Nucleus accumbens (tissue), 56 donors: ENCODE data around the gene VWA8.
"Not testable (repeated sequence)": the region's sequence is repeated elsewhere in the genome, so short reads cannot be mapped to it uniquely, and the experiment has no call there.

Experiments used
- DNase-seq, 56 donors: peaks; one replicate each; lab custom pipeline; 2025; lab: John Stamatoyannopoulos, UW

The VWA8 gene

DNA sequence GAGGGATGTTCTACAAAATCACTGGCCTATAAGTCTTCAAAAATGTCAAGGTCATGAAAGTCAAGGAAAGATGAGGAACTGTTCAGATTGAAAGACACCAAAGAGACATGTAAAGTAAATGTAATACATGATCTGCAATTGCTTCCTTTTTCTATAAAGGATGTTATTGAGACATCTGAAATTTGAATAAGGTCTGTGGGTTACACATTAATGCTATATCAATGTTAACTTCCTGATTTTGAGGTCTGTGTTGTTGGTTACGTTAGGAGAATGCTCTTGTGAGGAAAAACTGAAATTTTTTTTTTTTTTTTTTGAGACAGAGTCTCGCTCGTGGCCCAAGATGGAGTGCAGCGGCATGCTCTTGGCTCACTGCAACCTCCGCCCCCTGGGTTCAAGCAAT lies 306.1 kb downstream of the VWA8 start:
- DNase-seq, result no peak

DNA sequence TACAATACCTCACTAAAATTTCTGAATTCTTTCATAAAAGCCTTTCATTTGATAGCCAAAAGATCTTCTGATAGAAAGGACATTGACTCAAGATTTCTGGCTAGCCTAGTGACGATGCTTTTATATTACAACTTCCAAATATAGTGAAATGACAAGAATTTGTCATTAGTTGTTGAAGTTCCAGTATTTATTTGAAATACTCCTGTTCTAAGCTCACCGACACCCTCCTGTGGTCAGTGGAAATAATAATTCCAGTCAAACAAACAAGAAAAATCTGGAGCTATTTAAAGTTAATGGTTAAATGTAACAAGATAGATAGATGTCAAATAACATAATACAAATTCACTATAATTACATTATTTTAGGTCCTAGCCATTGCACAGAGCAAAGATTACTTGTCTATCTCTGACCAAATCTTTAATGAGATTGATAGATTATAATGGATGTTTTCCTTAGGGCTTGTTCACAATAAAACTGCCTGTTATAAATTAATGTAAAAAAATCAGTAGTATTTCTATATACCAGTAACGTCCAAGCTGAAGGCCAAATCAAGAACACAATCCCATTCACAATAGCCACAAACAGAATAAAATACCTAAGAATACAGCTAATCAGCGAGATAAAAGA lies 308.1 kb downstream of the VWA8 start:
- DNase-seq, result peak in 12 of 56 donors; percentile 2 to 68 (median 14)

DNA sequence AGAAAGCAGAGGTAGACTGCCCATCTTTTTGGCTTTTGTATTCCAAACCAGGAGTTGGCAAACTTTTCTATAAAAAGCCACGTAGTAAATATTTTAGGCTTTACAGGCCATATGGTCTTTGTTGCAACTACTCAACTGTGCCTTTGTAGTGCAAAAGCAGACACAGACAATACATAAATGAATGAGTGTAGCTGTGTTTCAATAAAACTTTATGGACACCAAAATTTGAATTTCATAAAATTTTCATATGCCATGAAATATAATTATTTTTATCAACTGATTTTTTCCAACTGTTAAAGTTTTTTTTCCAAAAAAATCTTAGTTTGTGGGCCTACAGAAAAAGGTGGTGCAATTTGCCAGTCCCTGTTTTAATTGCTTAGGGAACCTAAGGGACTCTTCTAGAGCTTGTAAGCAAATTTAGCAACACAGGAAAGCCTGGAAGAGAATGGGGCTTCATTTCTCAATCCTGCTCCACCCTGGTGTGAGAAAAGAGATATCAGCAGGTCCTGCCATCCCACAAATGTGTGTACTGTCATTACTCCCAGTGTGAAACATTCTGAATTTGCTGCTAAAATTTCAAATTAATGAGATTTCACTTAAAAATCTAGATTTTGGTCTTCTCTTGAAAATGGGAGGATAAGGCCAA lies 309.4 kb downstream of the VWA8 start:
- no peak for DNase-seq

DNA sequence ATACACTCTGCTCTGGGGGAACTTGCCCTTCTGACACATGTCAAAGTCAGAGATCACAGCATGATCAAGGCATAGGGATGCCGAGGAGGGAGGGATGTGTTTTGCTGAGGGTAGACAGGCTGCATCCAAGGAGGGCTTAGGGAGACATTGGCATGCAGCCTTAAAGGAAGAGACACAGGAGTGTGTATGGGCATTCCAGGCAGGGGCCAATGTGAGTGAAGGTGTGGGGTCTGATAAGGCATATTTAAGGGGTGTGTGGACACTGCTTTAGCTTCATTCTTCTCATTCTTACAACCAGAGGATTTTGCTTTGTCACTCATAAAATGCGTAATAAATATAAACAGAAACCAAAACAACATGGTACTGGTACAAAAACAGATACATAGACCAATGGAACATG lies 310.2 kb downstream of the VWA8 start:
- no peak for DNase-seq

DNA sequence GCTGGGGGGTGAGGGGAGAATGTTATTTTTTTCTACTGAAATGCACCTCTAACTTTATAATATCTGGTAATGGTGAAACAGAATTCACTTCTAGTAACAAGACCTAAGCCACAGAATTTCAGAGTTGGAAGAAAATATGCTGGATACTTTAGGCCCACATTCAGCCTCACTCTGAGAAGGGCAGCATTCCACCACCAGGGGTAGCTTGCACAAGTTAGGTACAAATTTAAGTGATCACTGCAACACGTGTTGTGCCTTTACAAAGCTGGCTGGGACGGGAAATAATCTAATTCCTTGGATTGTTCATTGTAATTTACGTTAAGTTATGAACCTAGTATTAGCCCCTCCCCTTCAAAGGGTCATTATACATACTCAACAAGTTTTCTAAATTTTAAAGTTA lies 311.2 kb downstream of the VWA8 start:
- DNase-seq, result no peak

DNA sequence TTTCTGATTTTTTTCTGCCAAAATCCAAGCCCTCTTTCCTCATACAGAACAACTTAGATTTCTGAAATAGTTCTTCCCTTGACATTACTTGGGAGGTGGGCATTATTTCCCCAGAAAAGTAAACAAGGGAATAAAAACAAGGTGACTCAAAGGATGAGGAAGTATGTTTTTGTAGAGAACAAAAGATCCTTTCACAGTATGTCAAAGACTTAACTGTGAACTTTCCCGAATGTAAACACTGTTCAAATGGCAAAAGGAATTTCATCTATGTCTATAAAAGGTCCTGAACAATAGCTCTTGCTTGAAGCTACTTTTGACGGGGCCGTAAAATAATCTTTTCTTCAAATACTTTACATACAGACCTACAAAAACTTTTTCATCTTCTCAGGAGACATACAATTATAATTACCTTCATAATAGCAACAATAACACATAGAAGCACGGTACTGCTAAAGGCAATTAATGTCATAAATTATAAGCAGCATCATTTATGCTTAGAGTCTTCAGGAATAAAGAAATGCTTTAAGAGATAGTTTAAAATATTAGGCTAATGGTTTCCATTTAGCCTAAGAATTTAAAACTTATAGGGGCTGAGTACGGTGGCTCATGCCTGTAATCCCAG lies 312.5 kb downstream of the VWA8 start:
- DNase-seq, result no peak

DNA sequence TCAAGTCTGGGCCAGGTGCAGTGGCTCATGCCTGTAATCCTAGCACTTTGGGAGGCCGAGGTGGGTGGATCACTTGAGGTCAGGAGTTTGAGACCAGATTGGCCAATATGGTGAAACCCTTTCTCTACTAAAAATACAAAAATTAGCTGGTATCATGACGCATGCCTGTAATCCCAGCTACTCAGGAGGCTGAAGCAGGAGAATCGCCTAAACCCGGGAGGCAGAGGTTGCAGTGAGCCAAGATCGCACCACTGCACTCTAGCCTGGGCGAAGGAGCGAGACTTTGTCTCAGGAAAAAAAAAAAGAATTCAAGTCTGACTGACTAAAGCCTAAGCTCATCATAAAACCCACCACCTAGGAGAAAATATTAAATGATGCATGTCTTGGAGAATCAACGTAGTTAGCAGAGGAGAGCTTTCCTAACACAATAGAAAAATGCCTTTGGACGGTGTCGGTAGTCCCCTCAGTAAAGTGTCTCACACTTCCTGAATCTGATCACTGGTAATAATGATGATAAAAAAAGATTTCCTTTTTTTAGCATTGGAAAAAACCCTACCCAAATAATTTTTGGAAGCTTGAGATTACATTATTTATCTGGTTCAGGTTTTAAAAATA lies 313.1 kb downstream of the VWA8 start:
- DNase-seq, result not testable (repeated sequence)

DNA sequence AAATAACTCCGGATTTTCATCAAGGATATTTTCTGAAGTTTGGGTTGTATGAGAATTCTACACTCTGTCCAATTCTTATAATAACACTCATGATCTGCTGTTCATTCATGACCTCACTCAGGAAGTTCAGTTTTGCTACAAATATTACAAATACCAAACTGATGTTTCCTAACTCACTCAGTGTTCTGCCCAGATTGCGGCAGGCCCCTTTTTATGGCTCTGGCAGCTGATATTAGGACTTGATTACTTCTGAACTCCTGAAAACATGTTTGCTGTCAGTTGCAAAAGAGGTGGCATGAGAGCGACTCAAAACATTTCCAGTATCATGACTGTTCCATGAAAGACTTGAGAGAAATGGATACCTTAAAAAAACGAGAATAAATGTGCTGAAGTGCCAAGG lies 315.6 kb downstream of the VWA8 start:
- DNase-seq, result no peak

DNA sequence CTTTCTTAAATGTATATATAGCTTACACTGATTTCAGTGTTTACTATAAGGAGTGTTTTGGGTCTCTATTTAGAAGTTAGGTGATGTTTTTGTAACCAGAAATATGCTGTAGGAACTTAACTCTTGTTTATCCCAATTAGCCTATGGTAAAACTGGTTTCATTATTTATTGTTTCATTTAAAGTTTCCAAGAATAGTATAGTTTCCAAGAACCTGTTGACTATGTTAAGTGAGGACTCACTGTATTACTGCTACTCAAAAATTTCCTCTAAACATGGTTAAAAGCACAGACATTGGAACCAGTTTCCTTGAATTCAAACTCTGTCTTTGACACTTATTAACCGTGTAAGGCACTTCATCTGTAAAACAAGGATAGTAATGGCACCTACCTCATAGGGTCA lies 316.2 kb downstream of the VWA8 start:
- no peak for DNase-seq

DNA sequence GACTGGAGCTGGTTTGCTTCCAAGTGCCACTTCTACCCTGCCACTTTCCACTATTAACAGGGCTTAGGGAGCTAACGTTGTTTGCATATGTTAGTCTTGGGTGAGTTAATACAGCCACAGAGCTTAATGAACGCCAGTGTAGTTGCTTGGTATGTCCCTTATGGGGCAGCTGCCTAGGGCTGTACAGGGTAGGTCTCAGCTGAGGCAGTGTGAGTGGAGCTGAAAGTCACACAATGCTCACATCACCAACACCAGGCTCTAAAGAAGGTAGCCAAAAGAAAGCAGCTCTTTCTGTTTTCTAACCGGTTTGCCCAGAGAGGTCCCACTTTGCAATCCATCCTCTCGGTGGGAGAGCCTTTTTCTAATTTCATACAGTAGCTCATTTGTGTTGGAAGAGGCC lies 317.4 kb downstream of the VWA8 start:
- no peak for DNase-seq

DNA sequence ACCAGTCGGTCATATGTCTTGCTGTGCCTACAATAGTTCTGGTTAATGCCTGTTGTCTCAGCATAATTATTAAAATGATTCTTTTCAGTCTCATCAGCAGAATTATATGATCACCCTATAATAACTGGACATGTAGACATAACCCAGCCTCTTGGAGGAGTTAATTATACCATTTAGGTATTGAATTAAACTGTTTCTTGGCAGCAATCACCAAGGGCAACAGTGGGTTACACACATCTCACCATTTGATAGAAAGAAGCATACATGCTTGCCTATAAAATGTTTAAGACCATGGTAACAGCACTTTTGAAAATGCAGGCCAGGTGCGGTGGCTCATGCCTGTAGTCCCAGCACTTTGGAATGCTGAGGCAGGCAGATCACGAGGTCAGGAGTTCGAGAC lies 318.9 kb downstream of the VWA8 start:
- no peak for DNase-seq

DNA sequence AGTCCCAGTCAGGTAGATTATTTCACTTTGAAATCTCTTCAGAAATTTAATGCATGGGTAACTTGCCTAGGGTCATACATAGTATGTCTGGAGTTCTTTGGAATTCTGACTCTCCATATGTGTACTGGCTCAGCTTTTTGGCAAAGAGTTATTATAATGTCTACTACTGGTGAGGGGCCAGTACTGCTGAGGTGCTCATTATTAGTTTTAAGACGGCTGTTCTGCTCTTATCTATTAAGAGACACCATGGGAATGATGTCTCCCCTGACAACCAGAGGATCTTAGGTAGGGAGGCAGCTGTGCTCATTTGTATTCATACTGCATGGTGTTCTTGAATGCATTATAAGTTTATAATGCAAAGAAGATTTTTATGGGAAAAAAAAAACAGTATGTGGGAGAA lies 319.5 kb downstream of the VWA8 start:
- DNase-seq, result no peak

DNA sequence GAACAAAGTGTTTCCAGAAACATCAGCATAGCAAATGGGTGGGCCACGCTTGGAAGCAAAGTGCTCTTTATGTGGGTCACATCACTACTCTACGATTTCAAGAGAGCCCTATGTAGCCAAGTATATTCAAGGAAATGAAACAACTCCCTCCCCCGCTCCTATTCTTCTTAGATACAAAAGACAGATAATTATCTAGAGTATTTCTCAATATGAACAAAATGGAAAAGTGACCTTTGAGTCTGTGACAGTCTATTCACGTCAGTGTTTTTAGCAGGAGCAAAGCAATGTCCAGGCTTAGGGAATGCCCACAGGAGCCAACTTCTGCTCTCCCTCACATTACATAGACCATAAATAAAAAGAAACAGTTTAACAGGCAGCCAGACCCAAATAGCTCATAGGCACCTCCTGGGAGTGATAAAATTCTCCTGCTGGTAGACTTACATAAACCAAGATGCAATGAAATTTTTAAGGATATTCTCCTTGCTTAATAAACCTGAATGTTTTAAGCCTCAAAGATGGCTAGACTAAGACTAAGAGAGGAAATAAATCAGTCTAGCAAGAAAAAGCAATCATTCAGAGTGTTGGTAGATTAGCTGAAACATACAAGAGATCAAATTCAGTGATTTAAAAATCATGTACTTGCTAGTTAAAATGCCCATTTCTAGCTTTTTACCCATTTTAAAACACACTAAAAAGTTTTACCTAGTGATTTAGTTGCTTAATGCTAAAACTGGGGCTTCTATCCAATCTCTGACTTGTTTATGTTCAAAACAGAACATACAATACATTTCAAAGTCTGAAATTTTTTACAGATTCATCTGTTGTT lies 320.7 kb downstream of the VWA8 start:
- DNase-seq, result no peak

DNA sequence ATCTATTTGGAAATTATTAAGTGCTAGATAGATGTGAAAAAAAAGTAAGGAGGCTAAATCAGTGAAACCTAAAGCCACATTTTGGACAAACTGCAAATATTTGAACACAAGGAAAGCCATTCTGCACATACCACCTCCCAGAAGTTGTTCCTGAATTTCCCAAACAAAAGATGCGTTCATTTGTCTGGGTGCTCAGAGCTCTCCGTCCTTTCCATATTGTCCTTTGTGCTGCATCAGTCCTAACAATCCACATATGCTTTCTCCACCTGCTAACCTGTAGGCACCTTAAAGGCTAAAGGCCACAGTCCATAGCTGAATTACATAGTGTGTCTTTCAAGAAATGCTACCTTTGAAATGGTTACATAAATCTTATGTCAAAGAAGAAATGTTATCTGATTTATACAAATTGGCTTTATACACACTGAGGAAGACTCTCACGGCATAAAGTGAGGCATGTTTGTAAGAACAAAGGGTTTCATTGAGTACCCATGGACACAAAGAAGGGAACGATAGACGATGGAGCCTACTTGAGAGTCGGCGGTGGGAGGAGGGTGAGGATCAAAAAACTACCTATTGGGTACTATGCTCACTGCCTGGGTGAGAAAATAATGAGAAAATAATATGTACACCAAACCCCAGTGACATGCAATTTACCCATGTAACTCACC lies 321.5 kb downstream of the VWA8 start:
- DNase-seq, result no peak

DNA sequence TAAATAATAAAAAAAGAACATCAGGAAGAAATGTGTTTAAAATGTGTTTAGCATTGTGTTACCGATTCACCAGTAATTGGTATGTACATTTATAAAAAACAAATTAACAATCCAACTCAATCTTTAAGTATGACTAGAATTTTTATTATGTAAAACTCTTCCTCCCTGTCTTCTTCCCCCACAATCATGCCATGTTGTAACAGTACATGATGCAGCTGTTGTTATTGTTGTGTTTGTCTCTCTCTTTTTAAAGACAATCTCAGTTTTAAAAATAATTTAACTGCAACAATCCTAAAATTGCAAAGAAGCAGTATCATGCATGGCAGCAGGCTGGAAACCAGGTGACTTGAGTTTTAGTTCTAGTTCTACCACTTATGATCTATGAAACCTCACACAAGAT lies 323.3 kb downstream of the VWA8 start:
- no peak for DNase-seq

DNA sequence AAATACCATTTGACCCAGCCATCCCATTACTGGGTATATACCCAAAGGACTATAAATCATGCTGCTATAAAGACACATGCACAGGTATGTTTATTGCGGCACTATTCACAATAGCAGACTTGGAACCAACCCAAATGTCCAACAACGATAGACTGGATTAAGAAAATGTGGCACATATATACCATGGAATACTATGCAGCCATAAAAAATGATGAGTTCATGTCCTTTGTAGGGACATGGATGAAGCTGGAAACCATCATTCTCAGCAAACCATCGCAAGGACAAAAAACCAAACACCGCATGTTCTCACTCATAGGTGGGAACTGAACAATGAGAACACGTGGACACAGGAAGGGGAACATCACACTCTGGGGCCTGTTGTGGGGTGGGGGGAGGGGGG lies 323.9 kb downstream of the VWA8 start:
- DNase-seq, result not testable (repeated sequence)

DNA sequence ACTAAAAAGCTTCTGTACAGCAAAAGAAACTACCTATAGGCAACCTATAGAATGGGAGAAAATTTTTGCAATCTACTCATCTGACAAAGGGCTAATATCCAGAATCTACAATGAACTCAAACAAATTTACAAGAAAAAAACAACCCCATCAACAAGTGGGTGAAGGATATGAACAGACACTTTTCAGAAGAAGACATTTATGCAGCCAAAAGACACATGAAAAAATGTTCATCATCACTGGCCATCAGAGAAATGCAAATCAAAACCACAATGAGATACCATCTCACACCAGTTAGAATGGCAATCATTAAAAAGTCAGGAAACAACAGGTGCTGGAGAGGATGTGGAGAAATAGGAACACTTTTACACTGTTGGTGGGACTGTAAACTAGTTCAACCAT lies 324.3 kb downstream of the VWA8 start:
- DNase-seq, result not testable (repeated sequence)

DNA sequence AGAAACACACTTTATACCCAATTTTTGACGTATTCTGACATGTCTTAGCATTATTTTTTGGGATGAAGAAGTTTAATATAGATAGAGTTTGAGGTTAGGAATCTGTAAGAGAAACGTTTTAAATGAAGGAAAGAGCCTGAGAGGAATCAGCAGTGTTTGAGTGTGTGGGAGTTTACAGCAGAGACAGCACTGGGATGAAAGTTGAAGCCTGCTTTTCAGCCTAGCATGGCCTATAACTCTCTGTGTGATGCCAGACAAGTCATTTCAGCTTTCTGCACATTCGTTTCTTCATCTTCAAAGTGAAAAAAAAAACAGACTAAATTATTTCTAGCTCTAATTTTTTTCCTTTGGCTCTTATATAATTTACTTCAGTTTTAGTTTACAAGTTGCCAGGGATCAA lies 326.5 kb downstream of the VWA8 start:
- no peak for DNase-seq

DNA sequence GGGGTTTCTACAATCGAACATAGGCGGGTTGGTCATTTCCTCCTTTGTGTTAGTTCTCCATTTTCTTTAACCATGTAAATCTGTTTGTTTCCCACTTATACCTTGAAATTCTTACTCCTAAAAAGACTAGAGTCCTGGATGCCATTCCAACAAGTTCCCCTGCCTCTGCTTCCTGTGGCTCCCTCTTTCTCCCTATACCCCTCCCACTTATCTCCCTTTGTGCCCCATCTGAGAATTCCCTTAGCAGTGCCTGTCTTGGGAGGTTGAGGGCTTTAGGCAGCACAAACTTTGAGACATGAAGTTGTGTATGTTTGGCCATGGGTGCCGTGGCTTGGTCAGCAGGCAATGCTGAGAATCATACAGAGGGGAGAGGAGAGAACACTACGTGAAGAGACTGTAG lies 327.1 kb downstream of the VWA8 start:
- DNase-seq, result no peak

DNA sequence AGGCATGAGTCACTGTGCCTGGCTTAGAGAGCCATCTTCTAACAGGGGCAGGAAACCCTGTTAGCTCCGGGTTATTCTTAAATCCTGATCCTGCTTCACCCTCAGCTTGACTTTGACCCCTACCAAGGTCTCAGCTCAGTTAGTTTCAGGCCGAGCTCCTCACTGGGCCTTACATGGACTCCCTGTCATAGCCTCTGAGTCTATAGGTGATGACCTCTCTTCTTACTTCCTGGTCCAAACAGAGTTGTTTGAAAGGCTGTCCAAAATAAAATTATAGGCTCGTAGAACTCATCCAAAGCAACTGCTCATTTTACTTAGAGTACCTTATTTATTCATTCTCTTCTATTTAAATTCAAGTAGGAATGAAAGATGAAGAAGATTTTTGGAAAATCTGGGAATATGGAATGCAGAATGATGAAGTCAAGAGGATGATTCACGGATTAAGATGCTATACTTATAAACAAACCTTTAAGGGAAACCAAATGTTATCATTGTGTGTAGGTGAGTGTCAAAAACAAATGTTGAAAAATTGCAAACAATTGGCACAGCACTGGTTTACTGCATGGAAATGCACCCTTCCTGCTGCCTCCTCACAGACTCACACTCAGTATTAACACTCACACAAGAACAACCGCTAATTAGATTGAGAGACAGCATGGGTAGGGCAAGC lies 329.5 kb downstream of the VWA8 start:
- DNase-seq, result no peak
